ENCODE results near the gene LAMB4.
A peak's percentile ranks its signal among the peaks of the same experiment; 100 is the strongest.

LAMB4 gene

DNA sequence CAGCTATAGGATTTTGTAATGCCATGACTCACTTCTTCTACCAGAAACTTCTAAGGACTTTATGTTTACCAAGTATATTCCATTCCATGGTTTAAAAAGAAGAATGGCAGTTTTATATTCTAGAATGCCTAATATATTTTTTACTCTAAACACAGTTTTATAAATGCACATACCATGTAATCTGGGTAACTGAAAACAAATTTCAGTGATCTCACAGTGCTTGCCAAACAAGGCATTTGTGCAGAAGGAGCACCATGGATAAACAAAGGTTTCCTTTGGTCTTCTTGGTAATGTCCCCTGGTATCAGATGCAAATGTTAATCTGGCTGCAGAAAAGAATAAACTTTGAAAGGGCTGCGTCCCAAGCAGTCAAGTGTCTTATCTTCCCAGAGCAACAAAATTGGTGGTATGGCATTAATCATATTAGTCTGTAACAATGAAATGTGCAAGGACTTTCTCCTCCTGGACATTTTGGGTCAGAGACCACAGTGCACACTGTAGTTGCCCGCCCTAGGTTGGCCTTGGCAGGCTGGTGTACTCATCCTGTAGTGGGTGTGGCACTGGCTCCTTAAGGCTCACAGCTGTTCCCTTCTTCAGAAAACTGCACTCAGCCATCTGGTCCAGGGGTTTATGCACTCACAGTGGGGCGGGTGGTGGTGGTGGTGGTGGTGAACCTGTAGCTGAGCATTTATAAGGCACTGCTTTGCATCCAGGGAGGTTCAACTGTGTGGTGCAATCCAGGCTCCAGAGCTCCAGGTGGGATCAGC, 56.7 kb downstream of the LAMB4 start:
- DNase-seq, result no peak

GRCh38 chr7:108072739-108073138, 57.4 kb downstream of the LAMB4 start:
- DNase-seq, result no peak

- no peak for DNase-seq
Observed at GRCh38 chr7:108072116-108072515, 58.0 kb downstream of the LAMB4 start.

DNA sequence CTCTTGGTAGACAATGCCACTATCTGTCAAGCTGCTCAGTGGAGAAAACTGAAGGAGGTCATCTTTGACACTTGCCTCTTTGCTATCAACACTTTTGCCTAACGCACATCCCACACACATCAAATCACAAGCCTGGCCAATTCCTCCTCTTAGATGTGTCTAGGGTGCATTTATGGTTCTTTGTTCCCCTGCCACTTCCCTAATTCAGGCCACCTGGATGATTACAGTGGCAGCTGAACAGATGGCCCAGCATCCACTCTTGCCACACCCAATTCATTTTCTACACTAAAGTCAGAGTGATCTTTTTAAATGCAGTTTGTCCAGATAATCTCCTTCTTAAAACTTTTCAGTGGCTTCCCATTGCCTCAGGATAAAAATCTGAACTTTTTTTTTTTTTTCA, 58.6 kb downstream of the LAMB4 start:
- DNase-seq, result no peak

DNA sequence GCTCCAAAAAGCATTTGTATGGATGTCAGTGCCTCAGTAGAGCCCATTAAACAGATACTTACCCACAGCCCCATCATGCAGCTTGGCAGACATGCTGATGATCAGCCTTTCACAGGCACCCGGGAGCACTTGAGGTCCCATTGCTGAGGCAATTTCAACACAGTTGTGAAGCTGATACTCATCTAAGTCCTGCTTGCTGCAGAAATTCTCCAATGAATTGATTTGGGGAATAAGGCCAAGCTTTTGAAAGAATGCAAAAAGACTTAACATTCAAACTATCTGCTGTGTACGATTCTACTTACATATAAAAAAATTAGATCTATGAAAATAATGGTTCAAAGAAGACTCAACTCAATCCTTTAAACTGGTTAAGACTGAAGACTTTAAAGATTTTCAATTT, 60.5 kb downstream of the LAMB4 start:
- DNase-seq, result no peak

DNA sequence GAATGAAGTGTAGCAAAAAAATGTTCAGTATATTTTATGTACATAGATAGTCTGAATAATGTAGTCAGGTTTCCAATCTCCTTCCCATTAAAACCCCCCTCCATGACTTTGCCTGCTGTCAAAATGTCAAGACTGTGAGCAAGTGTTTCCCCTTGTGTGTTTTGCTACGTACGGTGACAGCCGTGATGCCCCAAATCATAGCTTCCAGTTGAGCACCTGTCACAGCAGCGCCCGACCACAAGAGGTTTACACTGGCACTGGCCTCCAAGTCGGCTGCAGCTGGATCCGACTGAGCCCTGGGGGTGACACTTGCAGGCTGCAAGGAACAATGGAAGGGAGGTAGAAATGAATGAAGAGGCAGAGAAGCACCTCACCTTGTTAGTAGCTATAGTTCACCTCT, 62.3 kb downstream of the LAMB4 start:
- DNase-seq, result no peak

DNA sequence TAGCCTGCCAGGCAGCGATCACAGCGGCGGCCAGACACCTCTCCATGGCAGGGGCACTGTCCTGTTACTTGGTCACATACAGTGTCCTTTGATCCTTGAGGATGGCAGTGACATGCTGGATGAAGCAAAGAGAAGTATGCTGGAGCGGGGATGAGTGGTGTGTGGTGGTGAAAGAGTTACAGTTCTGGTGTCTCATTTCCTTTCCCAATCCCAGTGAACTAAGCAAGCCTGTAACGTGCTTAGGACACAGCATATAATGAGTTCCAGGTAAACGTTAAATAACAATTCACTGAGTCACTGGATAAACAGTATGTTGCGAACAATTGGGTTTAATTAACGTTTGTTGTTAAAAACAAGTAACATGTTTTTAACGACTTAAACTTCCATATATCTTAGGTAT, 63.7 kb downstream of the LAMB4 start:
- no peak for DNase-seq

DNA sequence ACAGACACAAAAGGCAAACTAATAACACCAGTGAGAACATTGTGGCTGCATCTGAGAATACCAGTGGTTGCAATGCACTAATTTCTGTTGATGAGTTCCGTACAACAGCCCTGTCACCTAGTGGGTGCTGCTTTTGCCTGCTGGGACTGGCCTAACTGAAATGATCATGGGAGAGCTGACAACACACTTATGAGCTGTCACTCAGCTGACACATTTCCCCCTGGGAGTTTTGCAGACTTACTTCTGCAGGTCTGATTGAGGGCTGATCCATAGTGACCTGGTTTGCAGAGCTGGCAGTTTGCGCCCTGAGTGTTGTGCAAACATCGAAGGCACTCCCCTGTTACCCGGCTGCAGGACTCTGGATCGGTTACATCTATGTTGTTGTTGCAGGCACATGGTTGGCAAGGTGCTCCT, 66.6 kb downstream of the LAMB4 start:
- DNase-seq, result peak; percentile 6

DNA sequence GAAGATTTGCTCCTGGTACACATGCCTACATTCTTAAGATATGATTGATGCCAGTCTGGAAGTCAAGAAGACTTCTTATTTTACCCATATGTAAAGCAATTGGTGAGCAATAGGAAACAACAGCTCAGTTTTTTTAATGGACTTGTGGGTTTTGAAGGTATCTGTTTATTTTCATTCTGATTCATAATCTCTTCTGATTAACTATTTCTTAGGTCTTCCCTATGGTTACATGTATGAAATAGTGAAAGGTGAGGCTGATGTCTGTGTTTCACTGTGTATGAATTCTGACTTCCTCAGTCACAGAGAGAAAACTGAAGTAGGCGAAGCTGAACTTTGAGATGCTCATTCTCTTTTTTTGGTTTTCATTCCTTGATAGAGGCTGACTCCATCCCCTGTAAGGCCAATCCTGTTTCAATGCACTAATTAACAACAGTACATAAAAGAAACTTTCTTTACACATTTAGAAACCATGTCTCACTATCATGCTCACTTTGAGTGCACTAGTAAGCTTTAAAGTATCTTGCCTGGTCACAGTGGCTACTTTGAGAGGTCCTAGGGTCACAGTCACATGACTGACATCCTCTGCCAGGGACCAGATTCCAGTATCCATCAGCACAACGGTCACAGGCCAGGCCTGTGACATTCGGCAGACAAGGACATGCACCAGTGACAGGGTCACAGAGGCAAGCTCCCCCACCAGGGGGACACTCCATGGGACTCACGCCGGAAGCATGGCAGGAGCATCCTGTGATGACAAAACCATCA, 67.7 kb downstream of the LAMB4 start:
- DNase-seq, result peak; percentile 2

- no peak for DNase-seq
Observed at GRCh38 chr7:108059526-108059925, 70.6 kb downstream of the LAMB4 start.

DNA sequence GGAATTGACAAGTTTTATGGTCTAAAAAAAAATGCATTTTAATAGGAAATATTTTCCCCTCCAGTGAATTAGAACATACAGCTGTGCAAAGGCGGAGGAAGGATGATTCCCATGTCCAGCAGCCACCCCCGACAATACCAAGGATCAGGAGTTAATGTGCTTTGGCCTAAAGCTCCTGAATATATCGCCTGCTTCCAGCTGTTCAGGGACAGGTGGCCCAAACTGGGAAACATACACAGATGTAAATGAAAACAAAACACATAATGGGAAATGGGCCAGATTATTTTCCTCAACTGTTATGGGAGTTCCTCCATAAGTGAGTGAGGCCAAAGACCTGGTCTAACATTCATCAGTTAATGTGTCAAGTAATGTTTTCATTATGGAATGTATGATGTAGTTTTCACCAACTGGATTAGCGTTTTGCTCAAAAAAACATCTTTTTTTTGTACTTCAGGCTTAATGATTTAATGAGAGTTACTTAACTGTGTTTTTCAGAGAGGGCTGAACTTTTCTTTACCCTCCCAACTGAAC, 72.1 kb downstream of the LAMB4 start:
- no peak for DNase-seq

DNA sequence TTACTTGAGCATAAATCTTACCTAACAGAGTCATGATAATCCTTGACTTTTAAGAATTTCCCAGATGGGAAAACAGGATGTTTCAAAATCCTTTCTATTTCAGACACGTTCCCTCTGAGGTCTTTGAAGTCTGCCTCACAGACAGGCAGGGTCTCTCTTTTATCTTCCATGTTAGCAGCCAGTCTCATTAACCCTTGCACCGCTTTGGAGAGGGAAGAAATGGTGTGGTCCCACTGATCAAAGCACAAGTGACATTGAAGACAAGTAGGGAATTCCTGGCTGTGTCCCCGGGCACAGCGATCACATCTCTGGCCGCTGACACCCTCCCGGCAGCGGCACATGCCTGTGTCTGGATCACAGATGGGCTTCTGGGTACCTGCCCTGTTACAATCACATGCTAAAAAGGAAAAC, 74.5 kb downstream of the LAMB4 start:
- no peak for DNase-seq

DNA sequence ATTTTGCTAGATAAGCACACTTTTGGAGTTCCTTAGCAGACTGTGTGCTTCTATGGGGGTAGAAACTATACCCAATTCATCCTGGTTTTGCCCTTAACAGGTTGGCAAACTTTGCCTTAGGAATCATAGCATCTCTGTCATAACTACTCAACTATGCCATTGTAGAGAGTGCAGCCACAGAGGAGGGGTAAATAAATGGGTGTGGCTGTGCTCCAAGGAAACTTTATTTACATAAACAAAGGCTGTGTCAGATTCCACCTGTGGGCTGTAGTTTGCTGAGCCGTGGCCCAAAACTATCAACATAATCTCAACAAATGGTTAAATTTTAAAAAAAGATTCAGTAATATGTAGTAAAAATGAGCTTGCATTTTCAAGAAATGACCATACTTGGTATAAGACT, 75.6 kb downstream of the LAMB4 start:
- no peak for DNase-seq

- DNase-seq, result no peak
Observed at GRCh38 chr7:108053250-108053649, 76.9 kb downstream of the LAMB4 start.

- no peak for DNase-seq
Observed at GRCh38 chr7:108051454-108051853, 78.7 kb downstream of the LAMB4 start.

GRCh38 chr7:108049962-108050361, 80.2 kb downstream of the LAMB4 start:
- DNase-seq, result no peak

DNA sequence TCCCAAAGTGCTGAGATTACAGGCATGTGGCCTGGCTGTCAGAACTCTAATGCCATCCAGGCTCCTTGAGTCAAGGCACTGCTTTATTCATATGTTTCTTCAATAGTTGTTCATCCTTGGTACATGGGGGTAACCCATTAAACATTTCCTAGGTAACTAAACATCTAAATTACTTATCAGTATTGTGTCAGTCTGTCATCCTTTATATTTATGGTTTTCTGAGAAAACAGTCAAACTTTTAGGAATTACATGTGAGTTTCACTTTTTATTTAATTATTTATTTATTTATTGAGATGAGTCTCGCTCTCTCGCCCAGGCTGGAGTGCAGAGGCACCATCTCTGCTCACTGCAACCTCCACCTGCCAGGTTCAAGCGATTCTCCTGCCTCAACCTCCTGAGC, 81.7 kb downstream of the LAMB4 start:
- no peak for DNase-seq

DNA sequence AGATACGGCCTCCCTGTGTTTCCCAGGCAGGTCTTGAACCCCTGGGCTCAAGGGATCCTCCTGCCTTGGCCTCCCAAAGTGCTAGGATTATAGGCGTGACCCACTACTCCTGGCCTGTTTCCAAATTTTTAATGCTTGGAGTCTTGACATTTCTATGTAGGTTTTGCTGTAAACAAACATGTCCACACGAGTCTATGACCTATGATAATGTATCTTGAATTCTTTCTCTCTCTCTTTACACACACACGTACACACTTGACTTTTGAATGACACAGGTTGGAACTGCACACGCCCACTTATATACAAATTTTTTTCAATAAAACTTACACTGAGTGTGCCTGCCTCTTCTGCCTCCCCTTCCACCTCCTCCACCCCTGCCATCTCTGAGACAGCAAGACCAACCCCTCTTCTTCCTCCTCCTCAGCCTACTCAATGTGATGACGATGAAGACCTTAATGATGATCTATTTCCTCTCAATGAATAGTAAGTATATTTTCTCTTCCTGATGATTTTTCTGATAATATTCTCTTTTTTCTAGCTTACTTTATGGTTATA, 83.1 kb downstream of the LAMB4 start:
- no peak for DNase-seq

DNA sequence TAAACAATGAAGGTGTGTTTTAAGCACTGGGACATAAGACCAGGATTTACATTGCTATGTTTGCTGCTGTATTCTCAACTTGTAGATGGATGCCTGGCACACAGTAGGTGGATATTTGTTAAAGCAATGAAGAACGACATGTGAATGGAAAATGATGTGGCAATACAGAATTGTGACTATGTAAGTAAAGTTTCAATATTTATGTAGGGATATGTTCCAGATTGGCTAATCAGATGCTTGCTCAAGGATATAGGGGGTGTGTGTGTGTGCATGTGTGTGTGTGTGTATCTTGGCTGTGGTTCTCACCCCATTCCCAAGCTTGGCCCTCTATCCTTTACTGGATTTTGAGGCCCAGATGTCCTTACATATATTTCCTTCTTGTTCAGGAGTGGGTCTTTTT, 84.5 kb downstream of the LAMB4 start:
- DNase-seq, result no peak

GRCh38 chr7:108045154-108045553, 85.0 kb downstream of the LAMB4 start:
- no peak for DNase-seq

GRCh38 chr7:108044345-108044744, 85.8 kb downstream of the LAMB4 start:
- no peak for DNase-seq

DNA sequence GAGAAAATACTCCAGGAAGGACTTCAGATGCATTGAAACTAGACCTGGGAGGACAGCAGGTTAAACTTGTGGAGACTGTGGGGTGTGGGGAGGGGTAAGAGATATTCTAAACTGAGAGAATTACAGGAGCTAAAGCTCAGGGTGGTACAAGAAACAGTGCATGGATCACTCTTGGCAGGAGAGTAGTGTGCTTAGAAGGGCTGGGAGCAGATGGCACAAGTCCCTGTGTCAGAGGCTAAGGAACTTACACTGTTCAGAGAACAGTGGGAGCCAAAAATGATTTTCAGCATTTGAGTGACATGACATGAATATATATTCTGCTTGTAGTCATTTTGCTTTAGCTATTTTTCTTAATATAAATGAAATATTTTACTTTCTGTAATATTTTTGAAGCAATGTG, 91.2 kb downstream of the LAMB4 start:
- no peak for DNase-seq

GRCh38 chr7:108037741-108038140, 92.4 kb downstream of the LAMB4 start:
- DNase-seq, result no peak

- no peak for DNase-seq
Observed at GRCh38 chr7:108037140-108037539, 93.0 kb downstream of the LAMB4 start.
